HG03354 (cell line): ENCODE data around the gene SLC24A3.
A peak's percentile ranks its signal among the peaks of the same experiment; 100 is the strongest.
"Not testable (repeated sequence)": the region's sequence is repeated elsewhere in the genome, so short reads cannot be mapped to it uniquely, and the experiment has no call there.

Source experiments
- ATAC-seq: cut with Tn5 transposase; IDR thresholded peaks from one replicate; pipeline ENCODE4 v1.9.1; 2021; ENCODE audit warnings: mild to moderate bottlenecking; ENCODE audit not compliant: unreplicated experiment, poor library complexity, severe bottlenecking

SLC24A3 gene

DNA sequence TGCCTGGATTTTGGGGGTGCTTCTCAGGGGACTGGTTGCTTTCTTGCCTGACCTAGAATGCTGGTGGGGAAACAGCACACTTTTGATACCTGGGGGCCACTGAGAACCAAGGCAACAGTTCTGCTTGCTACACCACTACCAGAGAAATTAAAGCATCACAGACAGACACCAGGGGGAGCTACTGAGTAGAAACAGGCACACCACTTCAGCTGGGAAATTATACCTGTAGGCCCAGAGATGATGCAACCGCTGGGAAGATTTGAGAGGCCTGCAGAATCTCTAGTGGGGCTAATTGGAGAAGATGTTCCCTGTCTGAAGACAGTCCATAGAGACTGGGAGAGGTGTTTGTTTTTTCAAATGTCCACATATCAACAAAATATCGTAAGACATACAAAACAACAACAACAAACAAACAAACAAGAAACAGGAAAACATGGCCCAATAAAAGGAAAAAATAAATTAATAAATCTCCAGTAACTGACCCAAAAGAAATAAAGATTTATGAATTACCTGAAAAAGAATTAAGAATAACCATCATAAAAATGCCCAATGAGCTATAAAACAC lies 416.2 kb downstream of the SLC24A3 start:
- ATAC-seq: peak; percentile 69

DNA sequence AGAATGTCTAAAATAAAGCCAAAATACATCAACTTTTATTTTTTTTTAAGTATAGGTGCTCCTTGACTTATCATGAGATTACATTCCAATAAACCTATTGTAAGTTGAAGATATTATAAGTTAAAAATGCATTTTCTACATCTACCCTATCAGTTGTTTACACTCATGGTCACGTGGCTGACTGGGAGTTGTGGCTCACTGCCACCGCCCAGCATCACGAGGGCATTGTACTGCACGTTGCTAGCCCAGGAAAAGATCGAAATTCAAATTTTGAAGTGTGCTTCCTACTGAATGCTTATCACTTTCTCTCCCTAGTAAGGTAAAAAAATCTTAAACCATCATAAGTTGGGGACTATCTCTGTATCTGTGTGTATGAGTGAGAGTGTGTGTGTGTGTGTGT lies 419.0 kb downstream of the SLC24A3 start:
- no peak for ATAC-seq

DNA sequence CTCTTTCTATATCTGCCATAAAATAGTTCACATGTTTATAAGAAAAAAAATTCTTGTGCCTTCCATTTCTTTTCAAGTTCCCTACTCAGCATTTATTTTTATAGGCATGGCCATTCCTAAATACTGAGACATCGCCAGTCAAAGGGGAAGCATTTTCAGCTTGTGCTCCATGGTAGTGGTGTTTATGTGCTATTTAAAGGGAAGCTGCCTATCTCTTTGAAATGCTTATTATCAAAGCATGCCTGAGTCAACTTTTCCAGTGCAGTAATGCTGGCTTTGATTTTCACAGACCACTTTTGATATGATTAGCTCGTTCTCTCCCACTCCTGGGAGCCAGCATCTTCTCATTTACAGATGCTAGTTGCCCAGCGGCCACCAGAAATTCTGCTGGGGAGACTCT lies 421.5 kb downstream of the SLC24A3 start:
- ATAC-seq: no peak

DNA sequence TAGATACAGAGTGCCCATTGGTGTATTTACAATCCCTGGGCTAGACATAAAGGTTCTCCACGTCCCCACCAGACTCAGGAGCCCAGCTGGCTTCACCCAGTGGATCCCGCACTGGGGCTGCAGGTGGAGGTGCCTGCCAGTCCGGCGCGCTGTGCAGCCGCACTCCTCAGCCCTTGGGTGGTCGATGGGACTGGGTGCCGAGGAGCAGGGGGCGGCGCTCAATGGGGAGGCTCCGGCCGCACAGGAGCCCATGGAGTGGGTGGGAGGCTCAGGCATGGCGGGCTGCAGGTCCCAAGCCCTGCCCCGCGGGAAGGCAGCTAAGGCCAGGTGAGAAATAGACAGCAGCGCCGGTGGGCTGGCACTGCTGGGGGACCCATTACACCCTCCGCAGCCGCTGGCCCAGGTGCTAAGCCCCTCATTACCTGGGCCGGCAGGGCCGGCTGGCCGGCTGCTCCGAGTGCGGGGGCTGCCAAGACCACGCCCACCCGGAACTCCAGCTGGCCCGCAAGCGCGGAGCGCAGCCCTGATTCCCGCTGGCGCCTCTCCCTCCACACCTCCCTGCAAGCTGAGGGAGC lies 427.1 kb downstream of the SLC24A3 start:
- not testable (repeated sequence) for ATAC-seq

DNA sequence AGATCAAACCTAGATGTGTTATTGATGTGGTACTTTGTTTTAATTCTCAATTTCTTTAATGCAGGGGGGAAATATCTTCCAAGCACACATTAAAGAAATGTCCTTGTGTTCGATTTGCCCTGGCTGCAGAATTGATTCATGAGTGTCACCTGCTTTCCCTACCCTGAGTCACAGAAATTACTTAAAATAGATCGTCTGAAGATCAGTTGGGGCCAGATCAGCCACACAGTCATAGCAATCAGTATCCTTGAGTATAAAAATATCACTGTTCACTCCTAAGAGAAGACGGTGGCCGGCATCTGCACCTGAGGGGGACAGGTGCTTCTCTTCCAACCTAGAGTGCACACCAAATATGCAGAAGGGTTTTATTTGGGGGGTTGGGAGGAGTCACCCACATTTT lies 430.4 kb downstream of the SLC24A3 start:
- ATAC-seq: no peak

DNA sequence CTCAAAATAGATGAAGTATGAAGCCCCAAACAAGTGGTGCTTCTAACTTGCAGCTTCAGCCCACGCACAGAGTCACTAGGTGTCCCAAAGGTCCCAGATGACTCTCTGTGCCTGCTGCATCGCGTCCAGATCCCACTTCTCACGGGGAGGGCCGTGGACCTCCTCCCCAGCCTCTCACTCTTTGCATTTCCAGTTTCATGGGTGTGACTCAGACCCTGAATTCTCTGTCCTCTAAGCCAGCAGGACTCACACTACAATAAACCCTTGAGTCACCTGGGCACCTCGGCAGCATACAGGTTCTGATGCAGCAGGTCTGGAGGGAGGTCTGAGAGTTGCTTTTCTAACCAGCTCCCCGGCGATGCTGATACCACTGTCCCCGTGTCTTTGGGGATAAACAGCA lies 431.6 kb downstream of the SLC24A3 start:
- peak; percentile 53 for ATAC-seq

DNA sequence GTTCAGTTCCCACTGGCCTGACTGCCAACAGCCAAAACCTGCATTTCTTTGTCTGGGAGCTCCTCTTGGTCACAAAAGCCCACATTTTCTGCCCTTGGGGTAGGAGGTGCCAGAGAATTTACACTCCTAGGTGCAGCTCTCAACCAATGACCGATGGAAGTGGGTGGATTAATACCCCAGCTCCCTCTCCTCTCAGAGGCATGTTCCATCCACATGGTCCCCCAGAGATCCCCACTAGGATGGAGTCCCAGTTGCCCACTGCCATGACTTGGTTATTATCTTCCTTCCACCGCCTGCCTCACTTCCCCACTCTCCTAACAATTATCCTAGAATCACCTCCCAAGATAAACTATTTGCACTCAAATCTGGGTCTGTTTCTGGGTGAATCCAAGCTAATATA lies 434.5 kb downstream of the SLC24A3 start:
- no peak for ATAC-seq

DNA sequence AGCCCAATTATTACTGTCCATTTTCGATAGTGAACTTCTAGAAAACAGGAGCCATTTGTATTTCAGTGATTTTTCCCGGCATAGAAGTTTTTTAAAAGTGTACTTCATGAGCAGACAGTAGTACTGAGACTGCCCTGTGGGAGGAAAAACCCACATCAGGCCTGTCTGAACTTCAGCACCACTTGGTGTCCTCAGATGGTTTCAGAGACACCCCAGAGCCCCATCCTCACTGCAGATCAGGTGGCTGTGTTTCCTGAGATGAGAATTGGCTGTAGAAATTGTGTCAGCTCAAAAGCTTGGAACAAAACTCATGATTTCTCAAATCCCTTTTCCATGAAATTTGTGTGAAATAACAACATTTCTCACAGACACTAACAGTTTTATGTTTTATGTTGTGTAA lies 435.6 kb downstream of the SLC24A3 start:
- ATAC-seq: peak; percentile 49

DNA sequence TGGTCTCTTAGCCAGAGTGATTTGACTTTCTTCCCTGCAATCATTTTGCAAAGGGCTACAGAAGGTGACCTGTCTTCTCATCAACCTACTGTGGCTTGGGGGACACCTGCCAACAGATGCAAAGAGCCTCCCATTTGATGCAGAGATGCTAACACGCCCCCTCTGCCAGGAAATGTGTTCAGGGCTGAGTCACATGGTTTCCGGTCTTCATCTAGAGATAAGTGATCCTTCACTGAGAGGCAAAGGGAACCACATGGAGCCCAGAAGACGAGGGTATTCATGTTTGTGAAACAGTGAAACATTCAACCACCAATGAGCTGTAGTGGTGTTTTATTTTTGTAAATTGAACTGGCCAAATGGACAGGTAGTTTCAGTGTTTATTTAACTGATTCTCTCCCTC lies 436.6 kb downstream of the SLC24A3 start:
- no peak for ATAC-seq

DNA sequence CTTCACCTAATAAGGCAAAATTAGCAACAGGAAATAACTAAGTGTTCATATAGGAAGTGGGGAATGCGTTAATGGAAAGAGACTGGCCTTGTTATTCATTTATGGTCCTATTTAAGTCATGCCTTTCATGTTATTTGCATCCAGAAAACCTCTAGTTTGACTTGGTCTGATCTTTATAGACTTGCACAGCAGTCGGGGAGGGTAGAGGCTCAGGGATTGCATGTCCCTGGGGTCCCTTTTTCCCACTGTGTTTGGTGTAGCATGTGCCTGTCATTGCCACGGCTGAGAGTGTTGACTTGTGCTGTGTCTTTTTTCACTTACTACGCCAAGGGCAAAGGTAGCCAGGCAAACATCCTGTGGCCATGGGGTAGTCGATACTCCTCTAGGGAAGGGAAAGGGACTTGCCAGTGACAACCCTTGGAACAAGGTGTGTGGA lies 440.2 kb downstream of the SLC24A3 start:
- peak; percentile 83 for ATAC-seq

DNA sequence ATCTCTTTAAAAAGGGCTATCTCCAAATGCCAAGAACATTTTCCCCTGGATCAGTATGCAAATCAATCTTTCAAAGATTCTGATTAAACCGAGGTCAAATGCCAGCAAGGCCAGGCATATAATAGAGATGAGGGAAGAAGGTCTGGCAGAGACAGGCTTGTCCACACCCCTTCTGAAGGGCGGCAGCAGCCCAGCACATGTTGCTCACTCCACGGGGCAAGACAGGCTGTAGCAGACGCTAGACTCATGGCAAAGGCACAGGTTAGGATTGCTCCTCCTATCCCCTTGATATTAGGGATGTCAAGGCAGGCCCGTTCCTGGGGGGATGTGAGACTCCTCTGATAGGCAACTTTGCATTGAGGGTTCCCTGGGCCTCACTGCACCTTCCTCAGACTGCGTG lies 440.9 kb downstream of the SLC24A3 start:
- no peak for ATAC-seq

DNA sequence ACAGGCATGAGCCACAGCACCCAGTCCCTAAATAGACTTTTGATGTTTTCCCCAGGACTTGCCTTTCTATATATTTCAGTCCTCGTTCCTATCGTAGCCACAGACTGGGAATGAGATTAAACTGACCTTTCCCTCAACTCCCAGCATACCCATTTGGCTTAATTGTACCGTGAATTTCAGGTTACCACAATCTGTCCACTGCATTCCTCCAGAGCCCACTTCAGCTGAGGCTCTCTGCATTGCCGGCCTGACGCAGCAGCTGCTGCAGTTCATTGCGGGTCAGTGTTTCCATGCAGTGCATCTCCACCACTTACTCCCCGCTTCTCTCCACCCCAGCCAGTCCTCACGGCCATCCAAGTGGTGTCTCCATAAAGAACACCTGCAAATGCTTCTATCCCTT lies 442.5 kb downstream of the SLC24A3 start:
- ATAC-seq: no peak

DNA sequence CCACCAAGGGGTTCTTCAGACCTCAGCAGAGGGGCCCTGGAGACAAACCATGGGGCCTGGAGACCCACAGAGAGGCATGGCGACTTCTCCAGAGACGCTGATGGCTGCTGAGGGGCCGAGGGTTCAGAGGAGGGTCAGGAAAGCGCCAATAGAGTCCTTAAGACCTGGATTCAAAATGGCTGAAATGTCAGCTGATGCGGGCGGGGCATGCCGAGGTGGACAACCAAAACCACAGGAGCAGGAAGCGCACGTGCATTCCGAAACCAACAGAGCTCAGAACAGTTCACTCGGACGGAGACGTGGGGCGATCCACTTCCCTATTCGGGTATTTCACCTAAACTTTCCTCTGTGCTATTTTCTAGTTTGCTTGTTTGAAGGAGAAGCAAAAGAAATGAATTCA lies 445.7 kb downstream of the SLC24A3 start:
- peak; percentile 83 for ATAC-seq

DNA sequence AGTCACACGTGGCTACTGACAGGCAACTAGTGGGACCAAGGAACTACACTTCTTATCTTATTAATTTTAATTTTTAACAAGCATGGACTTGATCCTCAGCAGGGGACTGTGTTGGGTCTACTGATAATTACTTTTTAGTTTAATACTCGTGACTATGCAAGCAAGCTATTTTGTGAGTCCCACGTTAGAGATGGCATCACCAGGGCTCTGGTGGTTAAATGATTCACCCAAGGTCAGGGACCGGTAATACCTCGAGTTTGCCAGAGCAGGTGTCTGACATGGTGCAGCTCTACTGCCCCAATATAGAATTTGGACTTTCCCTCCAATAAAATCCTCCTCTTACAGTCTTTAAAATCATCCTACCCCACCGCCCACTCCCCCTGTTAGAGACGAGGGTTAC lies 447.0 kb downstream of the SLC24A3 start:
- ATAC-seq: peak; percentile 56

DNA sequence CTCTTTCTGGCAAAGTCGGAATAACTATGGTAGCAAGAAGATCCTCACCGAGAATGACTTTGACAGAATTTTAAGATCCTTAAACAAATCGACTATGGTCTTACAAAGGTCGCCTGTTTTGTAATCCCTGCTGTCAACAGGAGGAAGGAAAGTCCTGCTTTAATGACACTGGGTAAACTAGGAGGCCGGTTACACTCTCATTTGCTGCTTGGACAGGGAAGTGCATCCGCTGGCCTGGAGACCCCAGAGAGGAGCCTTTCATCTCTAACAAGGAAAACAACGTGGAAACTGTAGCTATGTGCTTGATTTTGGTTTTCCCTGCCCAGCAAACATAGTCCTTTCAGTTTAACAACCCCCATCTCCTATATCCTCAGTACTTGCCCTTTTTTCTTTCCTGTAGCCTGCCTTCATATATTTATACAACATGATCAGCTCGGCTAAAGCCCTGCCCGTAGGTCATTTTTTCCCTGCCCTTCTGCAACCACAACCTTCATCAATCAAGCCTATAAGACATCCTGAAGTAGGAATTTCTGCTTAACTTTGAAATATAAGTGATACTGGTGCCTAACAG lies 448.5 kb downstream of the SLC24A3 start:
- no peak for ATAC-seq

DNA sequence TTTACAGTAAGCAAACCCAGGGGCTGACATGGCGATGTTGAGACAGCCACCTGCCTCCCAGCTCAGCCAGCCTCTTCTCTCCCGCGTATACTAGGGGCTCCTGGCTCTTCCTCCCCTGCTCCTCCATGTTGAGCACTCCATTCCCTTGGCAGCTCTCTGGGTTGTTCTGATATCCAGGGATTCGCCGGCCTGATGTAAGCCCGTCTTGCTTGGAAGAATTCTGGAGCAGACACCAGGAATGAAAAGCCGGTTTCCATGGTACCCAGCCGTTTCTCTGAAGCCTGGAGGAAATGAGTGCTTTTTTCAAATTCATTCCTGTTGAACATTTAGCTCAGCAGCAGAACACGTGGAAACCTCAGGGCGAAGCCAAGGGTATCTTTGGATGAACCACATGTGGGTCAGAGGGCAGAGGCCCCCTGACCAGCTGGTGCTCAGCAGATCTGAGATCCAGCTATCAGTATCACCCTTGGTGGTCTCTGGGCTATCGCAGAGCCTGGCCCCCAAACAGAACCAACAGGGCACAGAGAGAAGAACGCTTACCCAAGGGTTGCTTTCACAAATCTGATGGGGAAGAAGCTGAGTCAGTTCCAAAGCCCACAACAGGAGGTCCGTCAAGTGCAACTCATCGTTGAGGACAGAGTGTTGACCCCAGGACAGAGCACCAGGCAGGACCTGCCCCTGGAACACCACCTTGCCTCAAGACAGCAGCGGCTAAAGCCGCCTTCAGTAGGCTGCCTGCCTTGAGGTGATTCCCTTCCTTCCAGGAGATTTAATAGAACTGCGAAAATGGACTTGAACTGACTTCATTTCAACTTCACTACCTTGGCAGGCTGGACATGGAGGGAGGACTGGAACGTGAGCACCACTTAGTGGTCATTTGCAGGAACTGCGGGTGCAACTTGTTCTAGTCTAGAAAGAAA lies 449.5 kb downstream of the SLC24A3 start:
- peak; percentile 43 for ATAC-seq

DNA sequence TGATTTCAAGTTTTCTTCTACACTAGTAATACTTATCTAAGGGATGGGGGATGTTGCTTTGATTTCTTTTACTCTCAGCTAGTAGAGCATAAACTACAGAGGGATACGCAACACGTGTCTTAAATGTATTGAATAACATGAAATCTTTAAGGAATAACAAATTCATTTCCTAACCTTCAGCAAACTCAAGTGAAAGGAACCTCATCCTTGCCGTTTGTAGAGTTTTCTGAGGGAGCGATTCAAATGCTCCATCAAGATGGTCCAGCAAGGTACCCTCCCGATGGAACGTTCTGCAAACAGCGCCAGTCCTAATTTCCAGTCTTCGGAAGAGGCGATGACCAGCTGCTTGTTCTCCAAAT lies 450.2 kb downstream of the SLC24A3 start:
- ATAC-seq: no peak

DNA sequence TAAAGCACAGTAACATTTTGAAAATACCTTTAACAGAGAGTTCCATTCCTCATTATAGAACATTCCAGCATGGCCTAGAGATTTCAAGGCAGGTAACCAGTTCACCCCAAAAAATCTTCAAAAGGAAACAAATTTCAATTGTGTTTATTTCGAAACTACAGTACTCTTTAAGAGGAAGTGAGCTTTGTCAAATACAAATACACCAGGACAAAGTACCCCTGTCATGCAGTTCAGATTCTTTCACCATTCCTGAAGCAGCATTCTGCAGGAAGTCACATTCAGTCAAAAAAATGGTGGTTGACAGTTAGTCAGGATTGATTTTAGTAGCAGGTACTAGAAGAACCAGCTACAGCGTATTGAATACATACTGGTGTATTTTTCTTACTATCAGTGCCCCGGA lies 456.0 kb downstream of the SLC24A3 start:
- ATAC-seq: peak; percentile 53

DNA sequence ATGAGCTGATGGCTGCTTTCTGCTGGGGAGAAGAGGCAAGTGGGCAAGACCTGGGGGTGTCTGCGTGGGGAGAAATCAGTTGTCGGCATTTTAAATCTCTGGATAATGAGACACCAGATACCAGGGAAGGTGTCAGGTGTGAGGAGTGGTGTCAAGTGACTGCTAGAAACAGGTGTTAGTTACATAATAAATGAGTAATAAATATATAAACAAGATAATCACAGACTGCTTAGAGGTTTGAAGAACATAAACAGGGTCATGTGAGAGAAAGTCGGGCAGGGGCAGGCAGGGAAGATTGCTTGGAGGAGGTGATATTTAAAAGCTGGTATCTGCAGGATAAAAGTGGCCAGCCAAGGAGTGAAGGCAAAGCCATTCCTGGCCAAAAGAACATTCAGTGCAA lies 458.4 kb downstream of the SLC24A3 start:
- ATAC-seq: no peak

DNA sequence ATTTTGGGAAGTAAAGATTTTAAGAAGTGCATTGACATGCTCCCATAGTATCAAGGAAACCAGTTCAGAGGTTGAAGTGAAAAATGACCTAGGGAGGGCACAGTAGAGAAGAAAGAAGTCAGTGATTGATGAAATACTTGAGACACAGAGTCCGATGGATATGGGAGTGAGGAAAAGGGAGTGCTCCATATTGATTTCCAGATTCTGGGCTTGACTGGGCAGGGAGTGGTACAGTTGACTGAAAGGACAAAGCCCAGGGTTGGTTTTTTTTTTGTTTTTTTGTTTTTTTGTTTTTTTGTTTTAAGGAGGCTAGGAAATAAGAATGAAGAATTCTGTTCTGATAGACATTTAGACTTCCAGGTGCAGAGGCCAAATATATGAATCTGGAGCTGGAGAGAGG lies 458.9 kb downstream of the SLC24A3 start:
- no peak for ATAC-seq

DNA sequence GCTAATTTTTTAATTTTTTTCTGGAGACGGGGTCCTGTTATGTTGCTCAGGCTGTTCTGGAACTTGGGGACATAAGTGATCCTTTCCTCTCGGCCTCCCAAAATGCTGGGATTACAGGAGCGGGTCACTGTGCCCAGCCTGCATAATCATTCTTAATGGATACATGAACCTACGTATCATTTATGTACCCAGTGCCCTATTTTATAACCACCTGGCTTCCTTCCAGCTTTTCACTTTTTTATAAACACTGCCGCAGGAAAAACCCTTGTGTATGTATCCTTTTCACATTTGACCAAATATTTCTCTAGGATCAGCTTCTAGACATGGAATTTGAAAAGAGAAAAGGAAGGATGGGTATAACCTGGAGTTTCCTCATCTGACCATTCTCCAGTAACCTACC lies 460.1 kb downstream of the SLC24A3 start:
- no peak for ATAC-seq
